Fibroblast of pulmonary artery (primary cell): Measurements from ENCODE around the gene PPP1R15A.

Experiments used
- DNase-seq: peaks from one replicate; pipeline ENCODE4 v3.0.0-alpha.2; 2010; ENCODE audit warnings: low read depth
- H3K4me3 ChIP-seq: replicated peaks from 2 replicates; pipeline ENCODE4 v1.5.1; 2011; ENCODE audit warnings: low read depth, mild to moderate bottlenecking, control low read depth, low read length, moderate library complexity
- CTCF ChIP-seq: IDR thresholded peaks from 2 replicates; pipeline ENCODE4 v1.5.1; 2011; ENCODE audit warnings: mild to moderate bottlenecking, control low read depth, low read length, inconsistent platforms; ENCODE audit errors: missing control alignments

The PPP1R15A gene

GRCh38 chr19:48835734-48836088 is 36.5 kb upstream of the PPP1R15A start:
- peak; percentile 94 for TF ChIP-seq CTCF
- DNase-seq = peak; percentile 86

GRCh38 chr19:48836089-48837017 is 35.9 kb upstream of the PPP1R15A start, which contains the start of gene HSD17B14:
HSD17B14 (minus strand) TSS chr19:48836491; CDS start chr19:48836411, 80 bp downstream.
- TF ChIP-seq CTCF = no peak
- peak within 1 kb of the TSS; percentile 54 for H3K4me3 ChIP-seq
- peak; percentile 27 for DNase-seq

More at GRCh38 chr19:48835734-48836088, 36.5 kb upstream of the PPP1R15A start:
- peak overlapping the region; percentile 54 for H3K4me3 ChIP-seq

DNA sequence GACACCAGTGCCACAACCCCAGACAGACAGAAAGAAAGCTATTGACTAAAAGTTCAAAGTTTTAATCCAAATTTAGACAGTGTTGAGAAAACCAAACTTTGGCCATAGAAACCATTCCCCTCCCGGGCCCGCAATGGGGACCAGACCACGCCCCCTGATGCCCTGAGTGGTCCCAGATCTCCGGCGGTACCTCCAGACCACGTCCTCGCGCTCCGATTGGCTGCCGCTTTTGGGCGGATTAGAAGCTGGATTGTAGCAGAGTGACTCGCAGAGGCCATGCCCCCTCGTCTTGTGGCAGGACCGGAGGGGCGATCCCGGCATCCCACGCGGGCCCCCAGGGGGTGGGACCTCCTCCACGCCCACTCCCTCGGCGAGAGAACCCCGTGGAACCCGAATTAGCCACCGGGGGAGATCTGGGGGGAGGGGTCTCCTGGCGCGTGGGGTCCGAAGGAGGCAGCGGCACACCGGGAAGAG is 35.1 kb upstream of the PPP1R15A start:
- H3K4me3 ChIP-seq = peak overlapping the region; percentile 17
- TF ChIP-seq CTCF = no peak
- peak; percentile 77 for DNase-seq

DNA sequence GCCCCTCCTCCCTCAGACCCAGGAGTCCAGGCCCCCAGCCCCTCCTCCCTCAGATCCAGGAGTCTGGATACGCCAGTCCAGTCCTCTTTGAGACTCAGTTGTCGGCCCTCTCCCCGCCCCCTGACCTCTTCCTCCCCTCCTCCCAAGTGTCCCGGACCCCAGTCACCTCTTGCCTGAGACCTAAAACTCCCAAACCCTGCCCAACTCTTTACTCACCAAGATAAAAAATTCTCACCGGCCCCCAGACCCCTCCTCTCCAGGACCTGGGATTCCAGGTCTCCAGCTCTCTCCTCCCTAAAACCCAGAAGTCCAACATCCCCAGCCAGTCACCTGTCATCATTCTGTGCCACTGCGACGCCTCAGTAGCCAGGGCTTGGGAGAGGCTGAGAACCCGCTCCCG is 34.5 kb upstream of the PPP1R15A start:
- H3K4me3 ChIP-seq = no peak overlapping the region
- TF ChIP-seq CTCF = no peak

DNA sequence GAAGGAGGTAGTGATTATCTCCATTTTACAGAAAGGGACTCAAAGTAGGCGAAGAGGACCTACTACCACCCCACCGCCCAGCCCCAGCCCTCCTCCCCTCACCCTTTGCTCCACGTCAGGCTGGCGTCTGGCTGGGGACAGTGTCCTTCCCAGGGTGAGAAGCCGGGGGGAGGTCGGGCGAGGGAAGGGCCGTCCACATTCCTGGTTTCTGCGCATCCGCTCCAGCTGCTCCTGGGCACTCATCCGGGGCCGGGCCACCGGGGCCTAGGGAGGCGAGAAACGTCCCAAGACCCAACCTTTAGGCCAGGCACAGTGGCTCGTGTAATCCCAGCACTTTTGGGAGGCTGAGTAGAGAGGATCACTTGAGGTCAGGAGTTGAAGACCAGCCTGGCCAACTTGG is 31.2 kb upstream of the PPP1R15A start:
- no peak overlapping the region for H3K4me3 ChIP-seq
- no peak for DNase-seq
- no peak for TF ChIP-seq CTCF

More for the DNA sequence above, 34.5 kb upstream of the PPP1R15A start:
- no peak for DNase-seq

GRCh38 chr19:48841571-48841970 is 30.6 kb upstream of the PPP1R15A start:
- no peak overlapping the region for H3K4me3 ChIP-seq
- no peak for TF ChIP-seq CTCF
- DNase-seq = no peak

DNA sequence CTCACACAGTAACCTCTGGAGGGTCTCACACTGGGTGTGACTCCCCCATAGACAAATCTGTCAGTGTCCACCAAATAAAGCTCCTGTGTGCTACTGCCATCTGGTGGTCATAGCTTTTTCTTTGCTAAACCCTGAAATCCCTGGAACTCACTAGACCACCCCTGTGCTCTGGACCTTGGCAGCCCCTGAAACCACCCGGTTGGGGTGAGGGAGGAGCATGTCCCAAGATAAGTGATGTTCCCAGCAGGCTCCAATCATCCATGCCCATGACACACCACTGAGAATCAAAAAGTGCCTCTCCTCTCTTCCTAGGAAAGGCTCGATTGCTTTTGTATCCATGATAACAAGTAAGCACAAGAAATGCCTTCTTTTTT is 29.4 kb upstream of the PPP1R15A start:
- H3K4me3 ChIP-seq = no peak overlapping the region

More for the DNA sequence above, 29.4 kb upstream of the PPP1R15A start:
- TF ChIP-seq CTCF = peak; percentile 86
- peak; percentile 71 for DNase-seq
